Sigmoid colon (tissue), 7 donors: ENCODE data around the gene ABCF2. TPM values are rescaled to one million over a fixed set of nuclear protein-coding genes. Genes with fewer than 3 reads are reported as not detected.

Experiments
- DNase-seq: peaks from one replicate; pipeline ENCODE4 v3.0.0-alpha.2; 2019
- H3K27ac ChIP-seq, 4 donors: fragments of 200-600 bp; sonication (generic); one replicate each; pipeline ENCODE4 v1.5.1; 2016 to 2019; ENCODE audit warnings: mild to moderate bottlenecking in 1 of 4
- H3K27me3 ChIP-seq, 3 donors: fragments of 200-600 bp; sonication (generic); one replicate each; pipeline ENCODE4 v1.5.1; 2019; ENCODE audit warnings: mild to moderate bottlenecking in 1 of 3
- H3K36me3 ChIP-seq, 4 donors: fragments of 200-600 bp; sonication (generic); one replicate each; pipeline ENCODE4 v1.5.1; 2016 to 2019
- H3K4me1 ChIP-seq, 4 donors: fragments of 200-600 bp; sonication (generic); one replicate each; pipeline ENCODE4 v1.5.1; 2017 to 2019
- H3K4me3 ChIP-seq, 4 donors: fragments of 200-600 bp; sonication (generic); one replicate each; pipeline ENCODE4 v1.5.1; 2017 to 2019; ENCODE audit warnings: mild to moderate bottlenecking in 2 of 4, moderate library complexity in 1 of 4
- H3K9me3 ChIP-seq, 4 donors: fragments of 200-600 bp in 3 of 4; sonication (generic) in 3 of 4; one replicate each; pipeline versions ENCODE4 v1.5.1 to v1.6.1; 2013 to 2019
- EP300 ChIP-seq, 4 donors: sonication (generic); formaldehyde crosslinking; IDR thresholded peaks; one replicate each; pipeline ENCODE4 v1.6.1; 2017; ENCODE audit warnings: antibody characterized with exemption in 4 of 4
- POLR2A ChIP-seq, 2 donors: fragments of 450-650 bp; IDR thresholded peaks; one replicate each; pipeline ENCODE4 v1.6.1; 2016; ENCODE audit warnings: antibody characterized with exemption in 2 of 2, mild to moderate bottlenecking in 2 of 2, moderate library complexity in 2 of 2
- POLR2AphosphoS5 ChIP-seq, 4 donors: sonication (generic); formaldehyde crosslinking; IDR thresholded peaks; one replicate each; pipeline ENCODE4 v1.6.1; 2017; ENCODE audit warnings: antibody characterized with exemption in 4 of 4
- WGBS, 2 donors: extraction: QIAGEN DNeasy Blood & Tissue Kit; methylation state at CpG; one replicate each; pipeline ENCODE4 v1.1.7; 2013; 5-methylcytosine and 5-hydroxymethylcytosine counted together
- intact Hi-C: fragments of 100-400 bp; cut with DNase I; formaldehyde crosslinking; loops from one replicate; pipeline ENCODE4 v1.15.1; 2023
- polyA plus RNA-seq, 3 donors: library from polyadenylated mRNA; stranded (reverse); fragments of 200-250 nt; gene quantifications; one replicate each; pipeline ENCODE4 v1.2.3, GENCODE V29; 2013
- total RNA-seq, 4 donors: library from RNA; depleted of rRNA; stranded (reverse); fragments of >200 nt; gene quantifications; one replicate each; pipeline ENCODE4 v1.1.0, GENCODE V29; 2016
- TF ChIP-seq, protein P1 (sequence below), 4 experiments: fragments of 450-650 bp in 3 of 4; fragments of 200-600 bp in 1 of 4; IDR thresholded peaks; one replicate each; pipeline ENCODE4 v1.5.1; 2016 to 2019; ENCODE audit warnings: antibody characterized with exemption in 4 of 4, mild to moderate bottlenecking in 3 of 4, moderate library complexity in 2 of 4
- donor health status: healthy with polysubstance abuse.
- donor health status: Bipolar disorder and iron deficiency.
- donor health status: healthy.

The ABCF2 gene
- total and polyA plus RNA-seq, 7 donors: 18.3 to 34.6 (median 28.2) TPM

DNA sequence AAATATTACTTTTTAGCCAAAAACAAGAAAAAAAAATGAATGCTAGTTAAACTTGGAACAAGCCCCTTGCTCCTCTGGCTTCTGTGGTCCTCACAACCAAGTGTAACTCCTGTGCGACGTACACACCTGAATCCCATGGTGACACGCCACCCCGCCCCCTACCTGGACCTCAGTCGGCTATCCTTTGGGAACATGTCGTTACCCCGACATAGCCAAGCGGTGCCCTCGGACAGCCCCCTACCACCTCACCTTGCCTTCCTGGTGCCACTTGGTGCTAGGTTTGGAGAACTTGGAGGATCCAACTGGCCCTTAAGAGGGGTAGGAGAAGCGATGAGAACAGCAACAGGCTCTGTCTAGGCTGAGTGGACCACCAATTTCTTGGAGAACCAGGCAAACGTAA, 33.5 kb upstream of the ABCF2 start:
- Histone ChIP-seq H3K27me3 (no peaks in the 10 kb centered on the region), H3K4me1 (no peaks in the 10 kb centered on the region), H3K27ac (no peak overlapping the region), H3K4me3 (no peak overlapping the region), H3K9me3 (no peaks in the 10 kb centered on the region), H3K36me3 (no peaks in the 10 kb centered on the region)
- WGBS, 2 donors: 90 to 91% methylated on average over 11 of the region's 11 CpGs
- no peak for DNase-seq
- intact Hi-C loops: no loop called here
- TF ChIP-seq EP300 (IDR thresholded peaks at IDR 0.05) (no peak), POLR2A (IDR thresholded peaks at IDR 0.05) (no peak), POLR2AphosphoS5 (IDR thresholded peaks at IDR 0.05) (no peak)
- TF ChIP-seq, protein P1, sequence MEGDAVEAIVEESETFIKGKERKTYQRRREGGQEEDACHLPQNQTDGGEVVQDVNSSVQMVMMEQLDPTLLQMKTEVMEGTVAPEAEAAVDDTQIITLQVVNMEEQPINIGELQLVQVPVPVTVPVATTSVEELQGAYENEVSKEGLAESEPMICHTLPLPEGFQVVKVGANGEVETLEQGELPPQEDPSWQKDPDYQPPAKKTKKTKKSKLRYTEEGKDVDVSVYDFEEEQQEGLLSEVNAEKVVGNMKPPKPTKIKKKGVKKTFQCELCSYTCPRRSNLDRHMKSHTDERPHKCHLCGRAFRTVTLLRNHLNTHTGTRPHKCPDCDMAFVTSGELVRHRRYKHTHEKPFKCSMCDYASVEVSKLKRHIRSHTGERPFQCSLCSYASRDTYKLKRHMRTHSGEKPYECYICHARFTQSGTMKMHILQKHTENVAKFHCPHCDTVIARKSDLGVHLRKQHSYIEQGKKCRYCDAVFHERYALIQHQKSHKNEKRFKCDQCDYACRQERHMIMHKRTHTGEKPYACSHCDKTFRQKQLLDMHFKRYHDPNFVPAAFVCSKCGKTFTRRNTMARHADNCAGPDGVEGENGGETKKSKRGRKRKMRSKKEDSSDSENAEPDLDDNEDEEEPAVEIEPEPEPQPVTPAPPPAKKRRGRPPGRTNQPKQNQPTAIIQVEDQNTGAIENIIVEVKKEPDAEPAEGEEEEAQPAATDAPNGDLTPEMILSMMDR (IDR thresholded peaks at IDR 0.05): no peak

DNA sequence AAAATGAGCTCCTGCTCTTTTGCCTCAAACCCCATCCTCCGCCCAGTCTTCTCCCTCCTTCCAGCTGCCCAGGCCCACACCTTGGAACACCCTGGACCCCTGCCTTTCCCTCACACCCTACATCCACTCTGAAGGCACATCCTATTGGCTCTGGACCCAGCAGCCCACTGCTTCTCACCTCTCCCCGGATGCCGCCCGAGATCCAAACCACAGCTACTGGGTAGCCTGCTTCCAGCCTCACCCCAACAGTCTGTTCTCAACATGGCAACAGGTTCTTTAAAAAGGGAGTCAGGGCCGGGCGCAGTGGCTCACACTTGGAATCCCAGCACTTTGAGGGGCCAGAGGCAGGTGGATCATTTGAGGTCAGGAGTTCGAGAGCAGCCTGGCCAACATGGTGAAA, 31.0 kb upstream of the ABCF2 start:
- intact Hi-C loops: no loop called here
- Histone ChIP-seq H3K4me1 (peaks cover 0 to 16% (median 5%) of the 10 kb centered on the region in 4 donors), H3K27me3 (no peaks in the 10 kb centered on the region), H3K4me3 (no peak overlapping the region), H3K9me3 (no peaks in the 10 kb centered on the region), H3K27ac (no peak overlapping the region), H3K36me3 (no peaks in the 10 kb centered on the region)
- no peak for TF ChIP-seq POLR2AphosphoS5 (IDR thresholded peaks at IDR 0.05)
- TF ChIP-seq POLR2A (IDR thresholded peaks at IDR 0.05): no peak
- TF ChIP-seq, protein P1 (IDR thresholded peaks at IDR 0.05): no peak
- TF ChIP-seq EP300 (IDR thresholded peaks at IDR 0.05): no peak
- 90 to 94% methylated on average over 7 of the region's 7 CpGs for WGBS, 2 donors
- no peak for DNase-seq

DNA sequence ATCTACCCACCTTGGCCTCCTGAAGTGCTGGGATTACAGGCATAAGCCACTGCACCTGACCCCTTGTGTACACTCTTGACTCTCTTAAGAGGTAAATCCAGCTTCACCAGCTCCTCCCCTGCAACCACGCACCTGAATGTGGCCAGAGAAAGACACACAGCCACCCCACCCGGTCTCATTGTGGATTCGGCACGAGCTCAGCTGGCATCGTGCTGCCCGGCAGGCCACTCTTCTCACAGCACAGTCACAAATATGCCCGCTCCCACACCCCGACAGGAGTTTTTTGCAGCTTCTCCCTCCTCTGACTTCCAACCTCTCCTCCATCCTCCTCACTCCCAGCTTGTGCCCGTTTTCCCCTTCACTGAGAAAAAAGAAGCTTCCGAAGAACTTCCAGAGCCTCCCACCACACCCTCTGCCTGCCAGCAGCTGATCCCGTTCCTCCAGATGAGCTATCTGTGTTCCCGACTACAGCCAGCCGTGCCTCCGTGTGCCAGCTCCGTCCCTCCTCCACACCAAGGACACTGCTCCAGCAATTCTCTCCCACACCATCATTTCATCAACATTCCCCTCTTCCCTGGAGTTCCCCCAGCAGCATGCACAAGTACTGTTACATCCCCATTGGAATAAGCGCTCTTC, 29.5 kb upstream of the ABCF2 start:
- Histone ChIP-seq H3K27ac (no peak overlapping the region), H3K9me3 (no peaks in the 10 kb centered on the region), H3K4me3 (no peak overlapping the region), H3K4me1 (peaks cover 0 to 22% (median 16%) of the 10 kb centered on the region in 4 donors), H3K36me3 (no peaks in the 10 kb centered on the region), H3K27me3 (no peaks in the 10 kb centered on the region)
- TF ChIP-seq EP300 (IDR thresholded peaks at IDR 0.05) (no peak), POLR2A (IDR thresholded peaks at IDR 0.05) (no peak), POLR2AphosphoS5 (IDR thresholded peaks at IDR 0.05) (no peak)
- TF ChIP-seq, protein P1 (IDR thresholded peaks at IDR 0.05): no peak
- intact Hi-C loops: no loop called here
- 32 to 70% methylated on average over 16 of the region's 16 CpGs for whole genome bisulfite sequencing, 2 donors
- peak; percentile 47 for DNase-seq

DNA sequence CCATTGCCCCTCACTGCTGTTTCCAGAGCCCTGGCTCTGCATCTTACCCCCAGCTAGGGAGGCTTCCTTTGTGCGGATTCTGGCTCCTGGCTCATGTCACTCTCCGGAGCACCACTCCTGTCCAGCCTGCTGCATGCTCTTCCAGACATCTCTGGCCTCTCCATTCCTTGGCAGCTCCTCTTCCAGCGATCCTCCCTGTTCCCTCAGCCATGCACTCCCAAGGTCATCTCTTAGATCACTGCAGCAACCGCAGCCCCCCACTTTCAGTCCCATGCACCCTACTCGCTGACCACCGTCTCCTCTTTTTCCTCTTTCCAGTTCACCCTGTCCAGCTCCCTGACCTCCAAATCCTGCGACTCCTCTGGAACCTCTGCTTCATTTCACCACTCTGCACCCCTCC, 28.4 kb upstream of the ABCF2 start:
- TF ChIP-seq POLR2AphosphoS5 (IDR thresholded peaks at IDR 0.05) (no peak), EP300 (IDR thresholded peaks at IDR 0.05) (no peak)
- H3K27me3 ChIP-seq: no peaks in the 10 kb centered on the region
- 66 to 71% methylated on average over 7 of the region's 7 CpGs for WGBS, 2 donors

DNA sequence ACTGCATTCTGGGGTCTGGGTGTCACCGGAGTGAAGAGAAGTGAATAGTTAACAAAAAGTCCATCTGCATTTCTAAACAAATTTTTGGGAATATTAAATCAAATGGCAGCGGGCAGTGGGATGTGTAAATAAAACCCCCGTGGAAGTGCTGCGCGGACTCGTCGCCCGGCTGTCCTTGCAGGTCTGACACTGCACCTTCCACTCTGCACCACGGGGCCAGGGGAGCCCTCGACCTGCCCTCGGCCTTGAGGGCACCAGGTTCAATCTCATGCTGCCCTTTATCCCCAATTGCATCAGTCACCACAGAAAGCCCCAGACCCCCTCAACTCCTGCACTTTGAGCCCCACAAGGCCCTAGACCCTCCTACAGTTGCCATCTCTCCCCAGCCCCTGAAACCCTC, 27.8 kb upstream of the ABCF2 start:
- Histone ChIP-seq H3K36me3 (no peaks in the 10 kb centered on the region), H3K4me1 (peaks cover 0 to 38% (median 32%) of the 10 kb centered on the region in 4 donors), H3K27me3 (no peaks in the 10 kb centered on the region), H3K4me3 (no peak overlapping the region), H3K9me3 (no peaks in the 10 kb centered on the region), H3K27ac (no peak overlapping the region)
- 66 to 79% methylated on average over 11 of the region's 11 CpGs for WGBS, 2 donors
- peak; percentile 55 for DNase-seq
- intact Hi-C loops: no loop called here
- TF ChIP-seq EP300 (IDR thresholded peaks at IDR 0.05) (no peak), POLR2A (IDR thresholded peaks at IDR 0.05) (no peak), POLR2AphosphoS5 (IDR thresholded peaks at IDR 0.05) (no peak)
- TF ChIP-seq, protein P1 (IDR thresholded peaks at IDR 0.05): no peak

More for the DNA sequence above, 28.4 kb upstream of the ABCF2 start:
- Histone ChIP-seq H3K27ac (no peak overlapping the region), H3K4me3 (no peak overlapping the region), H3K9me3 (no peaks in the 10 kb centered on the region), H3K36me3 (no peaks in the 10 kb centered on the region), H3K4me1 (peaks cover 0 to 33% (median 27%) of the 10 kb centered on the region in 4 donors)
- intact Hi-C loops: no loop called here
- peak; percentile 59 for DNase-seq
